Right kidney (tissue), 1 donor: Measurements from ENCODE around the gene CFAP68.
"Not testable (repeated sequence)": the region's sequence is repeated elsewhere in the genome, so short reads cannot be mapped to it uniquely, and the experiment has no call there.

Experiments
- DNase-seq: peaks from one replicate; pipeline ENCODE4 v3.0.0-alpha.2; 2016

The CFAP68 gene

DNA sequence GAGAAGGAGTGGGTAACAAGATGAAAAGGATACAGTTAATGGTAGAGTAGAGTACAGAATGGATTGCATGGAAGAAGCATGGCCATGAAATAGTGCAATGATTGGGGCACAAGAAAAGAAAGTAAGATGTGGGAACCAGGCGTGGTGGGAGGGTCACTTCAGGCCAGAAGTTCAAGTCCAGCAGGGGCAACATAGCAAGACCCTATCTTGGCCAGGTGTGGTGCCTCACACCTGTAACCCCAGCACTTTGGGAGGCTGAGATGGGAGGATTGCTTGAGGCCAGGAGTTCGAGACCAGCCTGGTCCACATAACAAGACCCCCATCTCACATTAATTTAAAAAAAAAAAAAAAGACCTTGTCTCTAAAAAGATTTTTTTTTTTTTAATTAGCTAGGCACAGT lies 38.0 kb downstream of the CFAP68 start:
- DNase-seq, result no peak

GRCh38 chr11:111917788-111918187 lies 38.4 kb downstream of the CFAP68 start:
- DNase-seq, result no peak

GRCh38 chr11:111918390-111919256 lies 39.3 kb downstream of the CFAP68 start, which contains the start of gene C11orf52:
C11orf52 (plus strand) TSS chr11:111918913; CDS start chr11:111918973, 60 bp downstream.
- DNase-seq, result peak; percentile 68

- no peak for DNase-seq
Measured at GRCh38 chr11:111920908-111921307, 41.6 kb downstream of the CFAP68 start.

DNA sequence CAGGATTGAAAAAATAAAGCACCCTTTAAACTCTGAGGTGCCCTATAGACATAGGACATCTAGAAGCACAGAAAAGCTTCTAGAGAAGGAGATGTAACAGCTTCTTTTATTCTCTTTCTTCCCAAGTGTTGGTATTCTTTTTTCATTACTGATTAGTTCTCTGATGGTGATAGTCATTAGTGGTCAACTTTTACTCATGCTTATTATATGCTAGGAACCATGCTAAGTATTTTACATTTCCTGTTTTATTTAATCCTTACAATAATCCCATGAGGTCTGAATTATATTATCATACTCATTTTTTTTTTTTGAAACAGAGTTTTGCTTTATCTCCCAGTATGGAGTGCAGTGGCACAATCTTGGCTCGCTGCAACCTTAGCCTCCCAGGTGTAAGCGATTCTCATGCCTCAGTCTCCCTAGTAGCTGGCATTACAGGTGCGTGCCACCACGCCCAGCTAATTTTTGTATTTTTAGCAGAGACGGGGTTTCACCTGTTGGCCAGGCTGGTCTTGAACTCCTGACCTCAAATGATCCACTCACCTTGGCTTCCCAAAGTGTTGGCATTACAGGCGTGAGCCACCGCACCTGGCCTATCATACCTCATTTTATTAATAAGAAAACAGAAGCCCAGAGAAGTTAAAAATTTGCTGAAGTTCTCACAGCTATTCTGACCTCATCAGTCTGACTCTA lies 42.3 kb downstream of the CFAP68 start:
- no peak for DNase-seq

GRCh38 chr11:111922803-111923202 lies 43.5 kb downstream of the CFAP68 start:
- no peak for DNase-seq

DNA sequence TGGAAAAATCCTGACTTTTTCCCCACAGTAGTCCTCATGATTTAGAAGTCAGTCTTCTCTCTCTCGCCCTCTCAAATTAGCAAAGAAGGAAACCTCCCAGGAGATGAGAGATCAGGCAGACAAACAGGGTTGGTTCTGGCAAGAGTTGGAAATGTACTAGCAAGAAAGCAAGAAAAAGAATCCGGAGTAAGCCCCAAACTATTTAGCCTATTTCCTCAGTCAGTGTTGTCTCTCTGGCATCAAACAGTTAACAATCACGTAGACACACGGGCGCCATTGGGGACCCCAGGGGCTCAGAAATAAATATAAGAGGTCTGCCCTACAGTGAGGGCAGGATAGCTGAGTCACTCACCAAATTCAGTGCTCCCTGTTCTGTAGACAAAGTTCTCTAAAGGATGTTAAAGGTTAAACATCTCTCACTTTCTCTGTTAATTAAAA lies 44.0 kb downstream of the CFAP68 start:
- peak; percentile 44 for DNase-seq

- DNase-seq, result no peak
Measured at GRCh38 chr11:111923951-111924350, 44.6 kb downstream of the CFAP68 start.

- DNase-seq, result no peak
Measured at GRCh38 chr11:111925953-111926352, 46.6 kb downstream of the CFAP68 start.

GRCh38 chr11:111926505-111927391 lies 47.4 kb downstream of the CFAP68 start:
- DNase-seq, result peak; percentile 93

DNA sequence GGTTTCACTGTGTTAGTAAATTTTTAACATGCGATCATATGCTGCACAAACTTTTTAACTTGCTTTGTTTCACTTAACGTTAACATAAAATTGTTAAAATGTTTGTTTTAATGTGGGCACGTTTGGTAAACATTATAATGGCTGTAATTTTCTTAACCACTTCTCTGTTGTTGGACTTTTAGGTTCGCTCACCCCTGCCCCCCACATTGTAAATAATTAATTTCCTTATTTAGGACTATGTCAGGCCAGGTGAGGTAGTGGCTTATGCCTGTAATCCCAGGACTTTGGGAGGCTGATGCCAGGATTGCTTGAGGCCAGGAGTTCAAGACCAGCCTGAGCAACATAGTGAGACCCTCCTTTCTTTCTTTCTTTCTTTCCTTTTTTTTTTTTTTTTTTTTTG lies 51.1 kb downstream of the CFAP68 start:
- no peak for DNase-seq

DNA sequence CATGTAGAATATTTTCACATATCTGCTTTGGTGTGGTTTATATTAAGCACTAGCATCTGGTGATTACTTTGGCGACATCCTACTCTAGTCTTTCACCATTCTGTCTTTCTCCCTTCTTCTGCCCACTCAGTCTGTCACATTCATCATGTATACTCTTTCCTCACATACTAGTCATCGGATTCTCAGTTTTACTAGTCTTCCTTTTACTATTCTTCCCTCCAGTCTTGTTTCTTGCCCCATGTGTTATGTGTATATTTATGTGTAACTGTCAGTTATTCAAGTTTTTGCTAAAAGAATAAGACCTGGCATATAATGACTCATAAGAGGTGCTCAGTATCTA lies 53.2 kb downstream of the CFAP68 start:
- no peak for DNase-seq

- DNase-seq, result not testable (repeated sequence)
Measured at GRCh38 chr11:111933176-111933575, 53.8 kb downstream of the CFAP68 start.

DNA sequence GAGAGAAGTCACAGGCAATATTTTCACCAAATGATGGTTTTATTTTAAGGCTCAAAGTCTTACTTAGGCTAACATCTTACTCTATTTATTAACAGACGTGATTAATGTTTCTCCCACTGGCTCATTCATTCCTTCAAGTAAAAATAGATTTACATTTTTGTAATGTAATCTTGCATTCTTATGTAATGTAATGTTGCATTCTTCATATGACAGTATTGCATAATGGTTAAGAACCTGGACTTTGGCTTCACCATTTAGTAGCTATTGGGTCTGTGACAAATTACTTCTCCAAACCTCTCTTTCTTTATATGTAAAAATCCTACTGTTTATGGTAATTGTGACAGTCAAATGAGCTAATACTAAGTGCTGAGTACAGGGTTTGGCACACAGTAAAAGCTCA lies 54.5 kb downstream of the CFAP68 start:
- no peak for DNase-seq

DNA sequence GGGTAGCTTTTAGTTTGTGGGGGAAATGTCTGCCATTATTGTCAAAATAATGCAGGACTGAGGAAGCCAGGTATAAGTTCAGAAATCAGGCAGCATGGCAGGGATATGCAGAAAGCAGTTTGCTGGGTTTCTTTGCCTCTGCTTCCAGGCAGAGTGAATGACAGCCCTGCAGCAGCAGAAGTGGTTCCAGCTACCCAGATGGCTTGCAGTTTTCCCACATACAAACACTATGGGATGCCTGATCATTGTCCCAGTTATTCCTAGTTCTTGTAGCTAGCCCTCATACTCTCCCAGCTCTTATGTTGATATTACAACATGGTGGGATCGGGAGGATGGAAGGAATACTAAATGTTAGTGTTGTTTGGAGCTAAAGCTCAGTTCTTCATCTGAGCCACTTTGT lies 55.0 kb downstream of the CFAP68 start:
- no peak for DNase-seq
